WTC11 (cell line): ENCODE data around the gene ABHD1. TPM values are rescaled to one million over a fixed set of nuclear protein-coding genes. Genes with fewer than 3 reads are reported as not detected.

ENCODE experiments used
- ATAC-seq: fragments of 200-7000 bp; cut with Tn5 transposase; 2 replicates; pipeline ENCODE4 v1.10.0; 2021; ENCODE audit warnings: mild to moderate bottlenecking, moderate library complexity
- CTCF ChIA-PET: fragments of 300-600 bp; sonication (Branson Sonifier 250); formaldehyde crosslinking; loops from one replicate; lab custom pipeline; 2021; ENCODE audit warnings: antibody characterized with exemption; lab: Charles Lee
- POLR2A ChIA-PET: fragments of 350-600 bp; sonication (Branson Sonifier 250); formaldehyde crosslinking; loops from one replicate; lab custom pipeline; 2021; ENCODE audit warnings: antibody characterized with exemption; lab: Charles Lee
- DNase-seq: peaks from one replicate; pipeline ENCODE4 v3.0.0; 2021; ENCODE audit warnings: low spot score
- H3K27ac Mint-ChIP-seq: 2 replicates; pipeline ENCODE4 v1.8.0; 2021; ENCODE audit warnings: mixed read lengths
- H3K27me3 Mint-ChIP-seq: 2 replicates; pipeline ENCODE4 v1.8.0; 2021; ENCODE audit warnings: low read depth, mild to moderate bottlenecking, moderate library complexity, mixed read lengths
- H3K36me3 Mint-ChIP-seq: 2 replicates; pipeline ENCODE4 v1.8.0; 2021; ENCODE audit warnings: mixed read lengths
- H3K4me1 Mint-ChIP-seq: 2 replicates; pipeline ENCODE4 v1.8.0; 2022; ENCODE audit warnings: mixed read lengths
- H3K4me3 Mint-ChIP-seq: 2 replicates; pipeline ENCODE4 v1.8.0; 2021; ENCODE audit warnings: mild to moderate bottlenecking, moderate library complexity, mixed read lengths
- H3K9me3 Mint-ChIP-seq: 2 replicates; pipeline ENCODE4 v1.8.0; 2021; ENCODE audit warnings: mixed read lengths
- ARID4B ChIP-seq: sonication (generic); formaldehyde crosslinking; IDR thresholded peaks from 2 replicates; pipeline ENCODE4 v1.8.0; 2023; ENCODE audit warnings: missing genetic modification reagents, mild to moderate bottlenecking, borderline replicate concordance
- ATF3 ChIP-seq: sonication (generic); formaldehyde crosslinking; conservative IDR thresholded peaks from 2 replicates; pipeline ENCODE4 v1.8.1; 2022; ENCODE audit warnings: mild to moderate bottlenecking, missing genetic modification reagents
- CREM ChIP-seq: sonication (generic); formaldehyde crosslinking; IDR thresholded peaks from 2 replicates; pipeline ENCODE4 v1.8.1; 2022; ENCODE audit warnings: mild to moderate bottlenecking, missing genetic modification reagents, moderate library complexity
- E2F1 ChIP-seq: sonication (generic); formaldehyde crosslinking; IDR thresholded peaks from 2 replicates; pipeline ENCODE4 v1.8.0; 2022; ENCODE audit warnings: mild to moderate bottlenecking, missing genetic modification reagents
- ERG ChIP-seq: fragments of 250-450 bp; sonication (Bioruptor Pico); IDR thresholded peaks from 2 replicates; pipeline ENCODE4 v1.8.0; 2021; ENCODE audit warnings: mild to moderate bottlenecking
- FOXK1 ChIP-seq: sonication (generic); formaldehyde crosslinking; IDR thresholded peaks from 2 replicates; pipeline ENCODE4 v1.8.0; 2022; ENCODE audit warnings: mild to moderate bottlenecking, moderate library complexity, missing genetic modification reagents
- FOXP1 ChIP-seq: sonication (generic); formaldehyde crosslinking; IDR thresholded peaks from 2 replicates; pipeline ENCODE4 v1.8.0; 2022; ENCODE audit warnings: missing genetic modification reagents, mild to moderate bottlenecking, moderate library complexity, borderline replicate concordance
- GABPB1 ChIP-seq: sonication (generic); formaldehyde crosslinking; IDR thresholded peaks from 2 replicates; pipeline ENCODE4 v1.8.1; 2023; ENCODE audit warnings: mild to moderate bottlenecking, missing genetic modification reagents
- GTF2I ChIP-seq: fragments of 250-450 bp; sonication (Bioruptor Pico); conservative IDR thresholded peaks from 2 replicates; pipeline ENCODE4 v1.4.0; 2021; ENCODE audit warnings: mild to moderate bottlenecking
- KAT7 ChIP-seq: sonication (generic); formaldehyde crosslinking; IDR thresholded peaks from 2 replicates; pipeline ENCODE4 v1.8.1; 2023; ENCODE audit warnings: missing genetic modification reagents, mild to moderate bottlenecking, borderline replicate concordance
- MLX ChIP-seq: sonication (generic); formaldehyde crosslinking; IDR thresholded peaks from 2 replicates; pipeline ENCODE4 v1.8.1; 2023; ENCODE audit warnings: mild to moderate bottlenecking, missing genetic modification reagents, moderate library complexity
- MYBL2 ChIP-seq: sonication (generic); formaldehyde crosslinking; IDR thresholded peaks from 2 replicates; pipeline ENCODE4 v1.8.1; 2023; ENCODE audit warnings: mild to moderate bottlenecking, moderate library complexity, missing genetic modification reagents
- NFATC4 ChIP-seq: fragments of 250-450 bp; sonication (Bioruptor Pico); IDR thresholded peaks from 2 replicates; pipeline ENCODE4 v1.9.0; 2021; ENCODE audit warnings: mild to moderate bottlenecking
- PRRX2 ChIP-seq: fragments of 250-450 bp; sonication (Bioruptor Pico); IDR thresholded peaks from 2 replicates; pipeline ENCODE4 v1.8.0; 2021; ENCODE audit warnings: mild to moderate bottlenecking
- SMAD3 ChIP-seq: sonication (generic); formaldehyde crosslinking; IDR thresholded peaks from 2 replicates; pipeline ENCODE4 v1.8.0; 2022; ENCODE audit warnings: missing genetic modification reagents, mild to moderate bottlenecking, borderline replicate concordance
- ZBTB43 ChIP-seq: sonication (generic); formaldehyde crosslinking; IDR thresholded peaks from 2 replicates; pipeline ENCODE4 v1.8.1; 2023; ENCODE audit warnings: mild to moderate bottlenecking, missing genetic modification reagents
- ZNF219 ChIP-seq: sonication (generic); formaldehyde crosslinking; IDR thresholded peaks from 2 replicates; pipeline ENCODE4 v1.8.0; 2023; ENCODE audit warnings: missing genetic modification reagents, mild to moderate bottlenecking, borderline replicate concordance
- ZNF232 ChIP-seq: sonication (generic); formaldehyde crosslinking; IDR thresholded peaks from 2 replicates; pipeline ENCODE4 v1.8.0; 2022; ENCODE audit warnings: mild to moderate bottlenecking, missing genetic modification reagents
- ZNF396 ChIP-seq: fragments of 250-450 bp; sonication (Bioruptor Pico); IDR thresholded peaks from 2 replicates; pipeline ENCODE4 v1.8.0; 2021; ENCODE audit warnings: mild to moderate bottlenecking, moderate library complexity, borderline replicate concordance
- ZNF416 ChIP-seq: fragments of 250-450 bp; sonication (Bioruptor Pico); IDR thresholded peaks from 2 replicates; pipeline ENCODE4 v1.9.0; 2021; ENCODE audit warnings: mild to moderate bottlenecking, inconsistent platforms
- ZNF671 ChIP-seq: fragments of 250-450 bp; sonication (Bioruptor Pico); IDR thresholded peaks from 2 replicates; pipeline ENCODE4 v1.8.0; 2021; ENCODE audit warnings: mild to moderate bottlenecking
- total RNA-seq: library from RNA; stranded (reverse); gene quantifications from 3 replicates; pipeline ENCODE4 v1.2.3, GENCODE V29; 2021

ABHD1 gene
- total RNA-seq, 1 experiment from 2014 or later = 0.31 TPM

GRCh38 chr2:27097341-27097740 lies 26.3 kb upstream of the ABHD1 start:
- H3K9me3 Mint-ChIP-seq = no peaks in the 10 kb centered on the region
- CTCF ChIA-PET = interaction anchor here (1.0 to 3.1 kb wide), 4 partner anchors 37 to 206 kb away, joined by 3 to 22 read pairs (median 12); partner anchors contain the start of gene PREB
- TF ChIP-seq ARID4B (no peak), CREM (CRISPR knock-in tag) (no peak), ZNF219 (CRISPR knock-in tag) (no peak), ZNF396 (CRISPR knock-in tag) (no peak)
- TF ChIP-seq, all 79 proteins: peak for 0
- no peak overlapping the region for H3K4me3 Mint-ChIP-seq
- H3K36me3 Mint-ChIP-seq = no peaks in the 10 kb centered on the region
- ATAC-seq (no peak), DNase-seq (no peak)
- POLR2A ChIA-PET = no interaction called here
- peaks cover 6% of the 10 kb centered on the region for H3K4me1 Mint-ChIP-seq
- no peaks in the 10 kb centered on the region for H3K27me3 Mint-ChIP-seq
- H3K27ac Mint-ChIP-seq = no peak overlapping the region

- ATAC-seq = no peak
- CTCF ChIA-PET = interaction anchor here (0.9 to 3.9 kb wide), 8 partner anchors 12 to 203 kb away, joined by 3 to 39 read pairs (median 12); partner anchors contain the start of genes ABHD1, KHK, PREB and TRIM54
- Mint-ChIP-seq H3K36me3 (no peaks in the 10 kb centered on the region), H3K9me3 (no peaks in the 10 kb centered on the region), H3K27ac (no peak overlapping the region), H3K4me3 (no peak overlapping the region), H3K27me3 (no peaks in the 10 kb centered on the region), H3K4me1 (peaks cover 6% of the 10 kb centered on the region)
- no peak for DNase-seq
- TF ChIP-seq FOXP1 (CRISPR knock-in tag) (no peak), GABPB1 (no peak), ZBTB43 (no peak), SMAD3 (CRISPR knock-in tag) (no peak), MLX (no peak), ZNF671 (CRISPR knock-in tag) (no peak), E2F1 (CRISPR knock-in tag) (no peak), ZNF232 (CRISPR knock-in tag) (no peak), KAT7 (CRISPR knock-in tag) (no peak), NFATC4 (CRISPR knock-in tag) (no peak), ATF3 (no peak), GTF2I (CRISPR knock-in tag) (no peak), ERG (CRISPR knock-in tag) (no peak), ZNF416 (CRISPR knock-in tag) (no peak), FOXK1 (CRISPR knock-in tag) (no peak), MYBL2 (CRISPR knock-in tag) (no peak), PRRX2 (CRISPR knock-in tag) (no peak)
- POLR2A ChIA-PET = no interaction called here
These were observed 24.2 kb upstream of the ABHD1 start for GRCh38 chr2:27099334-27099955.
